Measurements from ENCODE around the gene SLC39A7. TPM values are rescaled to one million over a fixed set of nuclear protein-coding genes. Genes with fewer than 3 reads are reported as not detected.
A peak's percentile ranks its signal among the peaks of the same experiment; 100 is the strongest.

Gene SLC39A7
- total and polyA plus RNA-seq, 2 of the 4 experiments (the other 2 are of a cell fraction): 135 to 208 TPM

- TF ChIP-seq RAD21 (IDR thresholded peaks at IDR 0.05; ENCODE audit: low read length) (no peak), POLR2A (IDR thresholded peaks at IDR 0.05; ENCODE audit: low read depth, low read length) (no peak)
Measured at GRCh38 chr6:33171880-33172687, 28.6 kb upstream of the SLC39A7 start (continued).

GRCh38 chr6:33172688-33173534 lies 27.8 kb upstream of the SLC39A7 start:
- no peak overlapping the region for H3K4ac ChIP-seq (ENCODE audit: low read depth, low read length)
- H3K4me1 ChIP-seq (ENCODE audit: control insufficient read depth, insufficient read depth, low read length): no peaks in the 10 kb centered on the region
- H3K9ac ChIP-seq (ENCODE audit: low read depth, low read length): no peak overlapping the region
- no peaks in the 10 kb centered on the region for H3K79me1 ChIP-seq (ENCODE audit: low read depth in 1 of 2, low read length in 2 of 2)
- H4K20me1 ChIP-seq (ENCODE audit: insufficient read depth, low read length): no peaks in the 10 kb centered on the region
- H3K23ac ChIP-seq (ENCODE audit: low read depth, low read length): no peak overlapping the region
- CTCF ChIA-PET: interaction anchor here (0.6 to 1.0 kb wide), 2 partner anchors 18 to 25 kb away, joined by 3 read pairs; no protein-coding TSS in a partner anchor
- H3K27ac ChIP-seq (ENCODE audit: insufficient read depth, low read length): no peak overlapping the region
- intact Hi-C loops (cut with micrococcal nuclease) (loop anchor here (1.0 kb wide), 2 partner anchors 55 to 159 kb away; no protein-coding TSS in a partner anchor), in situ Hi-C loops (cut with MboI; ENCODE audit: low sequenced_read_pairs) (no loop called here), dilution Hi-C loops (cut with HindIII; ENCODE audit: low sequenced_read_pairs, unreplicated experiment) (no loop called here)
- H3K14ac ChIP-seq (replicated peaks; ENCODE audit: low read depth, low read length): no peak overlapping the region
- H3K27me3 ChIP-seq (ENCODE audit: control insufficient read depth, insufficient read depth, low read length): peaks cover 13% of the 10 kb centered on the region; the same call in 1 of the 2 replicates
- H2AK9ac ChIP-seq (replicated peaks; ENCODE audit: low read depth, low read length, poor library complexity): no peak overlapping the region
- no peaks in the 10 kb centered on the region for H3K36me3 ChIP-seq (ENCODE audit: control insufficient read depth, insufficient read depth, low read length)
- no TSS peak for BruUV-seq (replicated peaks)
- no peak overlapping the region for H3K56ac ChIP-seq (ENCODE audit: extremely low read depth, insufficient read depth, low read length)
- H3K9me3 ChIP-seq (ENCODE audit: control insufficient read depth, insufficient read depth, low read length): no peaks in the 10 kb centered on the region
- no peak overlapping the region for H2AFZ ChIP-seq (replicated peaks; ENCODE audit: low read length, poor library complexity)
- no peak overlapping the region for H2BK20ac ChIP-seq (ENCODE audit: low read depth, low read length)
- WGBS, 2 experiments (ENCODE audit: extremely low coverage in 2 of 2, insufficient read length in 1 of 2): 0% methylated on average over 1 of the region's 16 CpGs; no CpG with 5 or more reads in 1 of the 2 experiments
- H3K4me2 ChIP-seq (ENCODE audit: low read depth, low read length): no peak overlapping the region
- no peak overlapping the region for H3K4me3 ChIP-seq (ENCODE audit: insufficient read depth, low read depth, low read length)
- H2BK15ac ChIP-seq (ENCODE audit: low read depth, low read length): no peak overlapping the region
- H3K9me1 ChIP-seq (ENCODE audit: insufficient read depth, low read length): no peaks in the 10 kb centered on the region
- TF ChIP-seq RAD21 (IDR thresholded peaks at IDR 0.05; ENCODE audit: low read length) (peak; percentile 80), CEBPB (IDR thresholded peaks at IDR 0.05; ENCODE audit: low read depth, low read length) (no peak), CHD1 (IDR thresholded peaks at IDR 0.05; ENCODE audit: low read depth, low read length) (no peak), SMC3 (IDR thresholded peaks at IDR 0.05; ENCODE audit: low read depth, low read length) (peak; percentile 69), MAZ (IDR thresholded peaks at IDR 0.05; ENCODE audit: borderline replicate concordance, low read depth, low read length) (no peak; the same call in 1 of the 2 replicates), CTCF (conservative IDR thresholded peaks at IDR 0.05; ENCODE audit: low read depth, low read length) (peak; percentile 77)
- no peak overlapping the region for H2AK5ac ChIP-seq (ENCODE audit: low read depth, low read length)
- DNase-seq: peak; percentile 49
- POLR2A ChIA-PET (ENCODE audit: unreplicated experiment): no interaction called here
- no peak overlapping the region for H4K91ac ChIP-seq (ENCODE audit: insufficient read depth, low read depth, low read length)
- ATAC-seq (ENCODE audit: low read depth): peak; percentile 93
- H4K8ac ChIP-seq (ENCODE audit: low read depth in 2 of 2, low read length in 2 of 2): no peak overlapping the region
- H3K18ac ChIP-seq (ENCODE audit: low read depth, low read length): no peak overlapping the region
- no peak overlapping the region for H4K5ac ChIP-seq (ENCODE audit: low read depth, low read length)
- H2BK120ac ChIP-seq (ENCODE audit: low read depth, low read length): no peak overlapping the region
- H2BK5ac ChIP-seq (ENCODE audit: low read depth, low read length, poor library complexity, severe bottlenecking): no peak overlapping the region

Data from IMR-90 (cell line).